ENCODE measurements around the gene LIPJ. TPM values are rescaled to one million over a fixed set of nuclear protein-coding genes. Genes with fewer than 3 reads are reported as not detected.

LIPJ gene
- total RNA-seq, 4 donors from 2014 or later = 0.83 to 3.4 (median 2.3) TPM; not detected in 1

DNA sequence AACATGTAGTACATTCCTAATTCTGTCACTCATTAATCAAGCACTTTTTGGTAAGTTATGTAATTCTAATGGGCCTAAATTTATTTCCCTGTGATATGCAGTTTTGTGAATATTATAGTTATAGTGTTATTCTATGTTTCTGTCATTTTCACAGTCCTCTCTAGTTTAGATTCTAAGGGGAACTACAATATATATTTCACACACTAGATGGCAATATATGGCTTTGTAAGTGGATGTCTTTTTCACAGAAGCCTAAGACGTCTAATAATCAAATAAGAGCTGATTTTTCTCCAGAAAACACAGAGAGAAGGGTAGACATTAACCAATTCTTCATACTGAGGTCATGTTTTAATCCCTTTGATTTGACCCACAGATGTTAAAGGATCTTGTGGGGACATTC lies 21.5 kb upstream of the LIPJ start:
- Histone ChIP-seq H3K36me3 (no peaks in the 10 kb centered on the region), H3K4me1 (no peaks in the 10 kb centered on the region), H3K4me3 (replicated peaks in 1 of 3) (no peak overlapping the region), H3K9me3 (no peaks in the 10 kb centered on the region), H3K27ac (no peak overlapping the region), H3K27me3 (no peaks in the 10 kb centered on the region)
- intact Hi-C loops (cut with DNase I) = no loop called here
- TF ChIP-seq, protein P1, sequence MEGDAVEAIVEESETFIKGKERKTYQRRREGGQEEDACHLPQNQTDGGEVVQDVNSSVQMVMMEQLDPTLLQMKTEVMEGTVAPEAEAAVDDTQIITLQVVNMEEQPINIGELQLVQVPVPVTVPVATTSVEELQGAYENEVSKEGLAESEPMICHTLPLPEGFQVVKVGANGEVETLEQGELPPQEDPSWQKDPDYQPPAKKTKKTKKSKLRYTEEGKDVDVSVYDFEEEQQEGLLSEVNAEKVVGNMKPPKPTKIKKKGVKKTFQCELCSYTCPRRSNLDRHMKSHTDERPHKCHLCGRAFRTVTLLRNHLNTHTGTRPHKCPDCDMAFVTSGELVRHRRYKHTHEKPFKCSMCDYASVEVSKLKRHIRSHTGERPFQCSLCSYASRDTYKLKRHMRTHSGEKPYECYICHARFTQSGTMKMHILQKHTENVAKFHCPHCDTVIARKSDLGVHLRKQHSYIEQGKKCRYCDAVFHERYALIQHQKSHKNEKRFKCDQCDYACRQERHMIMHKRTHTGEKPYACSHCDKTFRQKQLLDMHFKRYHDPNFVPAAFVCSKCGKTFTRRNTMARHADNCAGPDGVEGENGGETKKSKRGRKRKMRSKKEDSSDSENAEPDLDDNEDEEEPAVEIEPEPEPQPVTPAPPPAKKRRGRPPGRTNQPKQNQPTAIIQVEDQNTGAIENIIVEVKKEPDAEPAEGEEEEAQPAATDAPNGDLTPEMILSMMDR (IDR thresholded peaks at IDR 0.05) = peak in 2 of 6 experiments; percentile 12 to 19
- no peak for TF ChIP-seq POLR2A (IDR thresholded peaks at IDR 0.05)
- DNase-seq = no peak
- 26 to 31% methylated on average over 1 of the region's 1 CpG for WGBS, 2 donors

DNA sequence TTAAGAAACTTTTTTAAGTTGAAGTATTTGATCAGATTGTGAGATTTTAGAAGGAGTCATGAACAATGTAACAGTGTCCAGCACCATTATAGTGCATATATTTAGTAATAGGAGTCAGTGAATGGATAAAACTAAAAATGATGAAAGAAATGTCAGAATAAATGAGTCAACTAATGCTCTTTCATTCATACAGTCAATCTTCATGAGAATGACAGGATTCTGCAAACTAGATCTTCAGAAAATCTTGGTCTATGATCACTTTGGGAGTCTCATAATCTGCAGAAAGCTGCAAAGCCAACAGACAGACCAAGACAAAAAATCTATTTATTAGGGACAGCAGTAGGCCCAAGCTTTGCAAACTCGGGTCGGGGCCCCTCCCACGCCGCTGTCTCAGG lies 4.2 kb upstream of the LIPJ start:
- 4 to 7% methylated on average over 4 of the region's 4 CpGs for WGBS, 2 donors
- no peak for TF ChIP-seq POLR2A (IDR thresholded peaks at IDR 0.05)
- TF ChIP-seq, protein P1 (IDR thresholded peaks at IDR 0.05) = no peak
- intact Hi-C loops (cut with DNase I) = no loop called here
- no peak for DNase-seq
- Histone ChIP-seq H3K9me3 (no peaks in the 10 kb centered on the region), H3K4me1 (peaks cover 0 to 3% of the 10 kb centered on the region in 2 donors), H3K27ac (peak overlapping the region; percentile 94 to 97 (median 96)), H3K4me3 (replicated peaks in 1 of 3) (peak overlapping the region in 2 of 3 donors; percentile 49 to 57), H3K27me3 (no peaks in the 10 kb centered on the region), H3K36me3 (no peaks in the 10 kb centered on the region)

DNA sequence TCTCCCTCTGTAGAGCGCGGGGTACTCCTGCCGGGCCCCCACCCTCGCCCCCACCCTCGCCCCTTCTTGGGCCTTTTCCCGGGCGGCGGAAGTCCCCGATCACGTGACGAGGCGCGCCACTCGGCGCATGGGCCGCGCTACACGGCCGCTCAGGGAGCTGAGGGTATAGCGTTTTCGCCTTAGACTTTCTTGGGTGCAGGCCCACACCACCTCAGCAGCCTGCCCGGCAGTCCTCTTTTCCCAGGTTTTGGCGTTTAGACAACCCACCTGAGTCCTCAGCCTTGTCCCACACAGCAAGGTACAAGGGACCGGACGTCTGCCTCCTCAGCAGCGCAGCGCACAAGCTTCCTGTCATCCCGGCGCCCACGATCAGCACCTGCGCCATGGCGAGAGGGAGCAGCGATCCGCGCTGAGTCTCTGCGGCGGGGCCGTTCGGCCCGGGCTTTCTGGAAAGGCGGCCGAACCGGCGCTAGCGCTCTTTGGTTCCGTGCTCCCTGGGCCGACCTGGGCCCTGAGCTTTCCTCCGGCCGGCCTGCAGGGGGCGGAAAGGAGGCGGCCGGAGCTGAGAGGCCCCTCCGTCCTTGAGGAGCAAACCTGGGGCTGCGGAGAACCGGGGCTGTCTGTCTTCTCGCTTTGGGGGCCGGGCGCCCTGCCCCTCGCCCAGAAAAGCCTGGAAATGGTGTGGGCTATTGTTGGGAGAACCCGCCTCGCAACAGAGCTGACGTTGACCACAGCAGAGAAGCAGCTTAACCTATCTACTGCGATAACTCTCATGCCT lies 3.6 kb upstream of the LIPJ start, which contains the start of gene RNLS:
Gene RNLS, minus strand, starts transcription at position 513 of the 778 bp plus-strand sequence.
- Histone ChIP-seq H3K27me3 (no peaks in the 10 kb centered on the region), H3K36me3 (no peaks in the 10 kb centered on the region), H3K4me3 (replicated peaks in 1 of 3) (peak within 1 kb of the TSS; percentile 49 to 57 (median 53)), H3K9me3 (no peaks in the 10 kb centered on the region), H3K27ac (peak within 1 kb of the TSS; percentile 94 to 97 (median 96)), H3K4me1 (peaks cover 0 to 3% of the 10 kb centered on the region in 2 donors)
- peak; percentile 76 to 79 for DNase-seq
- TF ChIP-seq, protein P1 (IDR thresholded peaks at IDR 0.05) = peak; percentile 54 to 93 (median 72)
- peak in 1 of 2 donors; percentile 69 for TF ChIP-seq POLR2A (IDR thresholded peaks at IDR 0.05)
- WGBS, 2 donors = 3 to 6% methylated on average over 20 to 31 of the region's 63 CpGs
- intact Hi-C loops (cut with DNase I) = no loop called here

DNA sequence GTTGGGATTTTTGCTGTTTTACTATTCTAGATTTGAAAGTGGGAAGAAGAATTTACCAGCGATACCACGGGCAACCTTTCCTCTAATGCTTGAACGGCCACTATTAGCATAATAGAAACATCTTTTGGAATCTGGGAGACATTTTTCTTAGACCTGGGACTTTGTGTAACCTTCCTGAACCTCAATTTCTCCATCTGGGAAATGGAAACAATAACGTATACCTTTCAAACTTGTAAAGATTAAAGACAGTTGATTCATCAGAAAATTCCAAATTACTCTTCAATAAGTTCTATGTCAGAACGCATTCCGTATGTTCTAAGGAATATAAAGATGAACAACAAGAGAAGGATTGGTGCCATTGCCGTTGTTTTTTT lies 3.0 kb upstream of the LIPJ start:
- Histone ChIP-seq H3K27ac (peak overlapping the region; percentile 94 to 97 (median 96)), H3K27me3 (no peaks in the 10 kb centered on the region), H3K9me3 (no peaks in the 10 kb centered on the region), H3K36me3 (no peaks in the 10 kb centered on the region), H3K4me1 (peaks cover 0 to 3% of the 10 kb centered on the region in 2 donors), H3K4me3 (replicated peaks in 1 of 3) (peak overlapping the region; percentile 49 to 57 (median 53))
- TF ChIP-seq, protein P1 (IDR thresholded peaks at IDR 0.05) = no peak
- TF ChIP-seq POLR2A (IDR thresholded peaks at IDR 0.05) = no peak
- no peak for DNase-seq
- 55 to 57% methylated on average over 7 of the region's 7 CpGs for WGBS, 2 donors
- intact Hi-C loops (cut with DNase I) = no loop called here

- DNase-seq = no peak
- TF ChIP-seq, protein P1 (IDR thresholded peaks at IDR 0.05) = no peak
- no peak for TF ChIP-seq POLR2A (IDR thresholded peaks at IDR 0.05)
- Histone ChIP-seq H3K36me3 (no peaks in the 10 kb centered on the region), H3K9me3 (no peaks in the 10 kb centered on the region), H3K4me3 (replicated peaks in 1 of 3) (no peak overlapping the region), H3K4me1 (no peaks in the 10 kb centered on the region), H3K27ac (no peak overlapping the region), H3K27me3 (no peaks in the 10 kb centered on the region)
- intact Hi-C loops (cut with DNase I) = no loop called here
- 92 to 96% methylated on average over 1 of the region's 1 CpG for WGBS, 2 donors
Observed at GRCh38 chr10:88592381-88592780, 5.8 kb downstream of the LIPJ start.

All from thyroid gland (tissue), 4 donors.